ENCODE results near the gene ZSWIM5.
"Not testable (repeated sequence)": the region's sequence is repeated elsewhere in the genome, so short reads cannot be mapped to it uniquely, and the experiment has no call there.

The ZSWIM5 gene

DNA sequence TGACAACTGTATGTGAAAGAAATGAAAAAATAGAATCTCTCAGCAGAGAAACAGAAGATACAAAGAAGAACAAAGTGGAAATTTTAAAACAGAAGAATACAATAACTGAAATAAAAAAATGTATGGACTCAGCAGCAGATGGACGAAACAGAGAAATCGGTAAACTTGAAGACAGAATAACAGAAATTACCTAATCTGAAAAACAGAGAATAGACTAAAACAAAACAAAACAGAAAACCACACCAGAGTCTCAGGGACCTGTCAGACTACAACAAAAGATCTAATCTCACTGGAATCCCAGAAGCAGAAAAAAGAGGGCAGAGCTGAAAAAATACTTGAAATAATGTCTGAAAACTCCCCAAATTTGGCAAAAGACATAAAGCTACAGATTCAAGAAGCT is 83.0 kb downstream of the ZSWIM5 start:
- no peak for DNase-seq (ENCODE audit: extremely low read depth, low read depth)
- TF ChIP-seq, protein P1, sequence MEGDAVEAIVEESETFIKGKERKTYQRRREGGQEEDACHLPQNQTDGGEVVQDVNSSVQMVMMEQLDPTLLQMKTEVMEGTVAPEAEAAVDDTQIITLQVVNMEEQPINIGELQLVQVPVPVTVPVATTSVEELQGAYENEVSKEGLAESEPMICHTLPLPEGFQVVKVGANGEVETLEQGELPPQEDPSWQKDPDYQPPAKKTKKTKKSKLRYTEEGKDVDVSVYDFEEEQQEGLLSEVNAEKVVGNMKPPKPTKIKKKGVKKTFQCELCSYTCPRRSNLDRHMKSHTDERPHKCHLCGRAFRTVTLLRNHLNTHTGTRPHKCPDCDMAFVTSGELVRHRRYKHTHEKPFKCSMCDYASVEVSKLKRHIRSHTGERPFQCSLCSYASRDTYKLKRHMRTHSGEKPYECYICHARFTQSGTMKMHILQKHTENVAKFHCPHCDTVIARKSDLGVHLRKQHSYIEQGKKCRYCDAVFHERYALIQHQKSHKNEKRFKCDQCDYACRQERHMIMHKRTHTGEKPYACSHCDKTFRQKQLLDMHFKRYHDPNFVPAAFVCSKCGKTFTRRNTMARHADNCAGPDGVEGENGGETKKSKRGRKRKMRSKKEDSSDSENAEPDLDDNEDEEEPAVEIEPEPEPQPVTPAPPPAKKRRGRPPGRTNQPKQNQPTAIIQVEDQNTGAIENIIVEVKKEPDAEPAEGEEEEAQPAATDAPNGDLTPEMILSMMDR (IDR thresholded peaks at IDR 0.05; ENCODE audit: low read depth, low read length): no peak

DNA sequence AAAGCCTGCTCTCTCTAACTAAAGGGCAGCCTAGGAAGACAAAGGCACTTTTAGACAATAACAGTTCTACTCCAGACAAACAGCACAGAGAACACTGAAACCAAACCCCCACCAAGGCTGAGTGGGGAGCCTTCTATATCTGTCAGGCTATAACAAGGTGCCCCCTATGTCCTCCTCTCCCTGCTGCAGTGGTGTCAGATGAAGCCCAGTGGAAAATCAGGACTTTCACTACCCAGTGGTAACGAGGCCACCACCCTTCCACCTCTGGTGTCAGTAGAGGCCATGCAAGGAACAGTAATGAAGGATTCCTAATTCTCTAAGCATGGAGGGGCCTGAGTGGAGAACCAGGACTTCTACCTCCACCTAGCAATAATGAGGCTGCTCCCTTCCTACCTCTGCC is 83.7 kb downstream of the ZSWIM5 start:
- TF ChIP-seq, protein P1 (IDR thresholded peaks at IDR 0.05; ENCODE audit: low read depth, low read length): no peak
- DNase-seq (ENCODE audit: extremely low read depth, low read depth): no peak

DNA sequence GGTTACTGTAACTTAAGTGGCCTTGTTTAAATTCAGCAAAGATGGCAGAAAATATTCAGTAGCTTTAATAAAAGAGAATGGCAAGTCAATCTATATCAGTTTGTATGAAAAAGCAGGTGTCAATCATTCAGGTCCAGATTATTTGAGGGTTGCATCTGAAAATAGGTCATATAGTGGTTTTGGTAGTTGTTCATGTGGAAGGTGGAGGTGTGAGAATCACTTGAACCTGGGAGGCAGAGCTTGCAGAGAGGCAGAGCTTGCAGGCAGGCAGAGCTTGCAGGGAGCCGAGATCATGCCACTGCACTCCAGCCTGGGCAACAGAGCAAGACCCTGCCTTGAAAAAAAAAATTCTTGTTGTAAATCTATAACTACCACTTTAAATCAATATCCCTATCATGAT is 88.6 kb downstream of the ZSWIM5 start:
- TF ChIP-seq, protein P1 (IDR thresholded peaks at IDR 0.05; ENCODE audit: low read depth, low read length): no peak
- no peak for DNase-seq (ENCODE audit: extremely low read depth, low read depth)

DNA sequence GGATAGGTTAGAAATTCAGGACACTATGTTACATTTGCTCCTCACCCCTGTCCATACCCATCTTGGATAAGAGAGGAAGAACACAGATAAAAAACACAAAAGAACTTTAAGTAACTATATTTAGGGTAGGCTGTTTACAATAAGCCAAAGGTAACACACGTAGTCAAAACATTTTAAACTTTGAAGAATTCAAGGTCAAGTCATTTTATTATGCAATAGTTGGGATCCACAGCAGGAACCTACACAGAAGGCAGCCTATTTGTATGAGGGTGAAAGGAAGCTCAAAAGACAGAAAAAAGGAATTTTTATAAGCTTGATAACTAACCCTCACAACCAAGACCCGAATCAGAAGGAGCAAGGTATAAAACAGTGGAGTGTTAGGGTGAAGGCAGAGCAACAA is 89.6 kb downstream of the ZSWIM5 start:
- DNase-seq (ENCODE audit: extremely low read depth, low read depth): no peak
- TF ChIP-seq, protein P1 (IDR thresholded peaks at IDR 0.05; ENCODE audit: low read depth, low read length): no peak

DNA sequence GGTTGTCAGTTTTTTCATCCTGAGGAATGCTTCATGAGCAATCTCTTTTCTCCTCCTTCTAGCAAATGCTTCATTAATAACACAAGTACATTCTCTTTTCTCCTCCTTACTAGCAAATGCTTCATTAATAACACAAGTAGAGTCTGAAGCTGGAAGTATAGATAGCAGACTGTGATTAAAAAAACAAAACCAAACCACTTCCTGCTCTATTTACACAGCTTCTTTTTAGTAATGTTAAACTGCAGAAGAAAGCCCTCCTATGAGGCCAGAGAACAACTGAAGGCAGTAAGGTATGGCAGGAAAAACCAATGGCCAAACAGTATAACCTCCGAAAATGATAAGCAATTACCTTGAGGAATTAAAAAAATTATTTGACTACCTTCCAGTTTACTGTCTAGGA is 90.1 kb downstream of the ZSWIM5 start:
- TF ChIP-seq, protein P1 (IDR thresholded peaks at IDR 0.05; ENCODE audit: low read depth, low read length): no peak
- DNase-seq (ENCODE audit: extremely low read depth, low read depth): no peak

DNA sequence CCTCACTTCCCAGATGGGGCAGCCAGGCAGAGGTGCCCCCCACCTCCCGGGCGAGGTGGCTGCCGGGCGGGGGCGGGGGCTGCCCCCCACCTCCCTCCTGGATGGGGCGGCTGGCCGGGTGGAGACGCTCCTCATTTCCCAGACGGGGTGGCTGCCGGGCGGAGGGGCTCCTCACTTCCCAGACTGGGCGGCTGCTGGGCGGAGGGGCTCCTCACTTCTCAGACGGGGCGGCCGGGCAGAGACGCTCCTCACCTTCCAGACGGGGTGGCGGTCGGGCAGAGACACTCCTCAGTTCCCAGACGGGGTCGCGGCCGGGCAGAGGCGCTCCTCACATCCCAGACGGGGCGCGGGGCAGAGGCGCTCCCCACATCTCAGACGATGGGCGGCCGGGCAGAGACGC is 91.2 kb downstream of the ZSWIM5 start:
- DNase-seq (ENCODE audit: extremely low read depth, low read depth): not testable (repeated sequence)

DNA sequence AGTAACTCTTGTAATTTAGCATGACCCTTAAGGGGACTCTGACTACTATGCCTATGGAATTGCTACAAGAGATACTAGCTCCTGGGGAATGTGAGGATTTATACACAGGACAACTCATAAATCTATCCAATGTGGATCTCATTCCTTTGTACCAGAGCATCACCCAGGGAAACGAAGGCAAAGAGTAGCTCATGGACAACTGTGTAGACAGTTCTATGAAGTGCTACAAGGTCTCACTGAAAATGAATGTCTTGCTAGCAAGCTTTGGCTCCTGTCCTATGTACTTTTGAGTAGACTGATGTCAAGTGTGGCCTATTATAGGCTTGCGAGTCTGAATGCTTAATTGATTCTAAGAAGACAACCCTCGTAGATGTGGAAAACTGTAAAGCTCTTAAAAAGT is 93.7 kb downstream of the ZSWIM5 start:
- no peak for DNase-seq (ENCODE audit: extremely low read depth, low read depth)
- TF ChIP-seq, protein P1 (IDR thresholded peaks at IDR 0.05; ENCODE audit: low read depth, low read length): no peak

DNA sequence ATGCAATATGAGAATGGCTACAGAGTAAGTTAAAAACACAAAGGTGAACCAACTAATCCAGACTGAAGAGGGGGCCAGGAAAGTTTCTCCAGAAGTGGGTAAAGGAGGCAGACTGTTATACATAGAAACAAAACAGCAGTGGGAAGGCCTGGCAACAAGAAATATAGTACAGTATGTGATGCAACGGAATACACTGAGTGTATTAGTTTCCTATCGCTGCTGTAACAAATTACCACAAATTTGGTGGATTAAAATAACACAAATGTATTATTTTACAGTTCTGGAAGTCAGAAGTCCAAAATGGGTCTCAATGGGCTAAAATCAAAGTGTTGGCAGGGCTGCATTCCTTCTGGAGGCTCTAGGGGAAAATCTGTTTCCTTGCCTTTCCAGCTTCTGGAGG is 95.2 kb downstream of the ZSWIM5 start:
- TF ChIP-seq, protein P1 (IDR thresholded peaks at IDR 0.05; ENCODE audit: low read depth, low read length): no peak
- no peak for DNase-seq (ENCODE audit: extremely low read depth, low read depth)

All from AG09319 (cell line).